ENCODE results near the gene GNLY. TPM values are rescaled to one million over a fixed set of nuclear protein-coding genes. Genes with fewer than 3 reads are reported as not detected.

GNLY gene
- polyA plus RNA-seq, 4 donors, result 0.18 to 0.74 (median 0.61) TPM

DNA sequence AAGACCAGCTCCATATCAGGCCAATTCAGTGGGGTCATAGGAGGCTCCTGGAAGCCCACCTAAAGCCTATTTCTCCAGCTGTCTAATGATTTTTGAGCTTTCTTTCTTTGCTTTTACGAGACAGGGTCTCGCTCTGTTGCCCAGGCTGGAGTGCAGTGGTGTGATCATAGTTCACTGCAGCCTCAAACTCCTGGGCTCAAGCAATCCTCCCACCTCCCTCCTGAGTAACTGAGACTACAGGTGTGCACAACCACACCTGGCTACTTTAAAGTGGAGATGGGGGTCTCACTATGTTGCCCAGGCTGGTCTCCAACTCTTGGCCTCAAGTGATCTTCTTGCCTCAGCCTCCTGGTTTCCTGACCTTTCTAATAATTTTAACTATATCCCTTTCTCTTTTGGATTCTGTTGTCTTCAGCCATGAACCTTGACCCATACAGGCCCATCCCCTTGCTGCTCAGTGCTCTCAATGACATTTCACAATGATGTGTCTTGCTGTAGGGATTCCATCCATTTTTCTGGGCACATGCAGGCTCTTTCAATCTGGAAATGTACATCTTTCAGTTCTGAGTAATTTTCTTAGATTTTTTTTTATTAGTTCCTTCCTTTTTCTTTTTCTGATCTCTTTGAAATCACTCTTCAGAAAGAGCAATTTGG is 29.7 kb downstream of the GNLY start:
- DNase-seq (ENCODE audit: low read depth in 4 of 4, low spot score in 2 of 4), result no peak

DNA sequence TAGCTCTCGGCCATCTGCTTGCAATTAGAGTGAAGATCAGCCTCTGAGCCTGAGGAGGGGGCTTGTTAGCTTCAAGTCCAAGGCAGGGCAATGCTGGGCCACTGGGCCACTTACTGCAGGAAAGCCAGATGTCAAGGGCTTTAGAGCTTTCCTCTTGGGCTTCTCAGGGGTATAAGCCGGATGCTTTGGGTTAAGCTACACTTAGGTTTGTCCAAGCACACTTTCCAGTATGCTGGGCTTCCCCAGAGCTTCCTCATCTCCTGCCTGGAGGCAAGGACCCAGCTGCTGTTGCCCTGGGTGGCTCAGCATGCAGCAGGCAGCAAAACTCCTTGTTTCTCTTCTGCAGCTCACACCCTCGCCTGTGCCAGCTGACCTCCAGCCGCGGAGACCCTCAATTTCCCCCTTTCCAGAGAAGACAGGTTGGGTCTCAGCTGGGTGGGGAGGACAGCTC is 30.6 kb downstream of the GNLY start:
- no peak for DNase-seq (ENCODE audit: low read depth in 4 of 4, low spot score in 2 of 4)

DNA sequence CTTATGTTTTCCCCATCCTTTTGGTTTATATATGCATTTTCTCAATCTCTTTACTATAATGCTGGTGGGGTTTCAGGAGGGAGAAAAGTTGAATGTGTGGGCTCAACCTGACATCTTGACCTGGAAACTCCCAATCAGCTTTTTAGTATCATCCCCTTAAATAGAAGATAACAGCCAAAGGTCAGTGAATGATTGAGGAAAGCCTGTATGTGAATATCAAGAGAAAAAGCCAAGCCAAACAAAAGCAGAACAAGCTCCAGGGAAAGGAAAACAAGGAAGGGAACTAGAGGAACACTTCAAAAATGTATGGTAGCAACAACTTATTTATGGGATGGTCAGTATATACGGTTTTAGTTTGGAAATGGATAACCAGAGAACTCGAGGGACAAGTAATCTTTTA is 31.3 kb downstream of the GNLY start:
- DNase-seq (ENCODE audit: low read depth in 4 of 4, low spot score in 2 of 4), result no peak

DNA sequence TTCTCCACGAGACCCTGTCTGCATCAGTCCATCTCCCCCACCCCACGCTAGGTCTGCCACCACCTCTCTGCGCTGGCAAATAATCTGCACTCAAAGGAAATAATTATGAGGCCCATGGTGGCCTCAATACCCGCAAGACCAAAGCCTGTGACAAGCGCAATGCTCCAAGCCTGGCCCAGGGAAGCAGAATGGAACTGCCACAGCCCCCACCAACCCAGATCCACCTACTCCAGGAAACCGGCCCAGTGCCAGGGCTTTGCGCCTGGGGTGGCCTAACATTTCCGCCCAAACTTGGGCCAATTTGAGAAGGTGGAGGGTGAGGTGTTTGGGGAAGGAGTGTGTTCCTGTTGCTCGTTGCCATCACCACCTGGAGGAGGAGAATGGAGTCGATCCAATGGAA is 33.6 kb downstream of the GNLY start:
- DNase-seq (ENCODE audit: low read depth in 4 of 4, low spot score in 2 of 4), result no peak

DNA sequence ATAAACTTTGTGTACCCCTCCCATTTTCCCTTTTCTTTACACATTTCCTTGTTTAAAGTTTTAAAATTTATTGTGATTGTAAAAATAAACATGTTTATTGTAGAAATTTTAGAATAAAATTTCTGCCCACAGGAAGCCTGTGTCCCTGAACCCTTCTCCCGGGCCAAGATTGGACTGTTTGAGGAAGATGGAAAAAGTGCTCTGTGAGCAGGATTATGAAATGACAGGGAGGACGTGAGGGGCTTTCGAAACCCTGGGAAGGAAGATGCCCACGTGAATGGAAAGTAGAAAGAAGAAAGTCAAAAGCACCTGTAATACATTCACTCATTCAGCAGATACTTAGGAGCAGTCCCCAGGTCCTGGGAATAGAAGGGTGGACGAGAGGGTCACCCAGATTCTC is 34.2 kb downstream of the GNLY start:
- DNase-seq (ENCODE audit: low read depth in 4 of 4, low spot score in 2 of 4), result no peak

DNA sequence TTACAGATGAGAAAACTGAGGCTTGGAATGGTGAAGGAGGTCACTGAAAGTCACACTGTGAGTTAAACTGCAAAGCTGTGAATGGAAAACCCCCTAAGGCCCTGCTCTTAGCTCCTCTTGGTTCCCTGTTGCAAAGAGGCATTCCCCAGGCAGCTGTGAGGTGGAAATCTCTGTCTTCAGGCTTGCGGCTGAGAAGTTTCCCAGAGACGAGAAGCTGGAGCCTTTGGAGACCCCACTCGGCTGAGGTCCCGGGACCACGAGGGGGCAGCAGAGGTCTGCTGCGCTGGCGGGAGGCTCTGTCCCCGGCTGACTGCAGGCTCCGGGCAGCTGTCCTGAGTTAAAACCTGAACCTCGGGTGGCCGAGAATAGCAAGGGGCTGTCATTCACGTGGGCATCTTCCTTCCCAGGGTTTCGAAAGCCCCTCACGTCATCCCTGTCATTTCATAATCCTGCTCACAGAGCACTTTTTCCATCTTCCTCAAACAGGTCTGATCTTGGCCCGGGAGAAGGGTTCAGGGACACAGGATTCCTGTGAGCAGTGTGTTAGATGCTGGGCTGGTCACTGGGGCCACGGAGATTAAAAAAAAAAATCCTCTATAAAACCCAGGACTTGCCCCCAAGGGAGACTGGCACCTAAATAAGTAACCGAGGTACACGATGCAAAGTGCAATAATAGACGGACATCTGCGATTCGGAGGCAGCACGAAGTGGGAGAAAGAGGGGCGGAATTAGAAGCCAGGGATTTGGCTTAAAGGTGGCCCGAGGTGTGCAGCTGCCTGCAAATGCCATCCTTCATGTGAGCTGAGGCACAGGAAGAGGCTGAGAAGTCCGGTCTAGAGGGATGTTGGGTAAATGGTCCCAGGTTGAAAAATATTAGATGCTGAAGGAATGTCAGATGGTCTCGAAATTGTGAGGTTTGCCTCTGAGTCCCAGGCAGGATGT is 35.0 kb downstream of the GNLY start:
- peak in 2 of 4 donors; percentile 67 to 77 for DNase-seq (ENCODE audit: low read depth in 4 of 4, low spot score in 2 of 4)

DNA sequence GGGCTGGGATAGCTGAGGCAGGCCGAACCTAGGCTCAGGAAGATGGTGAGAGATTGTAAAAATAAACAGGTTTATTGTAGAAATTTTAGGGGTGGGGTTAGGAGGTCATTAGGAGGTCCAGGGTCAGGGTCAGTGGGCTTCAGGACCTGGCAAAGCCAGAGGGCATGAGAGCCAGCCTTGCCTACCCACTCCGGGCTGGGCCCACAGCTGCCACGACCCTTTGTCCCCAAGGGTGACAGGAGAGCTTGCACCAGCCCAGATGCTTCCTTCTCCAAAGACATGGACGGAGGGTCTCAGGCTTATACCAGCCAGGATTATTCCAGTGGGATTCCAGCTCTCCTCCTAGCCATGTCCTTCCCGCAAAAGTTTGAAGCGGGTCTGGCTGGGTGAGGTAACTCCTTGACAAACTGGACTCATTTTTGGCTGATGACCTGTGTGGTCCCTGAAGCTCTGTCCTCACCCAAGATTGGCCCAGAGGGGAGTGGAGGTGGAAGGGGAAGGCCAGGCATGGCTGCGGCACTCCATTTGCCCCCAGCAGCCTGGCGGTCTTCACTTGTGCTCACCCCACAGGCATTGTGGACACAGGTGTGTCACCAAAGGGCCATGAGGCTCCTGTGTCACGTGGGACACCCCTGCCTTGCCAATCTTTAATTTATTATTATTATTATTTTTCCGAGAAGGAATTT is 35.8 kb downstream of the GNLY start:
- DNase-seq (ENCODE audit: low read depth in 4 of 4, low spot score in 2 of 4), result no peak

DNA sequence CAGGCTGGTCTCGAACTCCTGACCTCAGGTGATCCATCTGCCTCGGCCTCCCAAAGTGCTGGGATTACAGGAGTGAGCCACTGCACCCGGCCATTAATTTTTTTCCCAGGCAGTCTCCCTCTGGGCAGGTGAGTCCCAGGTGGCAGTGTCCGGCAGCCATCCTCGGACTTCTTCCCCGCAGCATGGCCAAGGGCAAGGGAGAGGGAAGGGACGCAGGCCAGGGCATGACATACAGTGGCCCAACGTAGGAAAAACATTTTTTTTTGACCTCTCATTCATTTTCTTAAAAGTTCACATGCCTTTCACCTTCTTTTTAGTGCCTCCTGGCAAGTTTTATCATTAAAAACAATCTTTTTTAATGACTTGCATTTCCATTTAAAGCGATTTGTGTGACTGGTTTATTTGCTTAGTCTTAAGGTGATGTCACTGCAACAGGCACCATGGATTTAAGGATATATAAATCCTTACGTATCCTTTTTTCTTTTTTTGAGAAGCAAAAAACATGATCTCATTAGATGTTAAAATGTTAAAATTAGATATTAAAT is 36.6 kb downstream of the GNLY start:
- DNase-seq (ENCODE audit: low read depth in 4 of 4, low spot score in 2 of 4), result no peak

DNA sequence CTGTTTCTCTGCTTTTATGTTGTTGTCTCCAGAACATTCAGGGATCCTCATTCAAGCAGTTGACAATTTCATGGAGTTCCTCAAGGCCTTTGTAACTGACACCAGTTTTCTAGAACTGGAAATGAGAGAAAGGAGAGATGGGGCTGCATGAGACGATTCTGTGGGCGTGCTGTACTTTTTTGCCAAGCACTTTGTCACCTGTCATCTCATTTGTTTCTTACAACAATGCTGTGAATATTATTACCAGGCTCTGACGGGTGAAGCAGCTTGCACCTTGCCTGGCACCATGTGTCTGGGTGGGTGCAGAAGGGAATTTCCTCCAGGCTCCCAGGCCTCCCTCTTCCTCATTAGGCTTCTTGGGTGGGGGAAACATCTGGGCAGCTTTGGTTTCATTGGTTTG is 37.4 kb downstream of the GNLY start:
- no peak for DNase-seq (ENCODE audit: low read depth in 4 of 4, low spot score in 2 of 4)

DNA sequence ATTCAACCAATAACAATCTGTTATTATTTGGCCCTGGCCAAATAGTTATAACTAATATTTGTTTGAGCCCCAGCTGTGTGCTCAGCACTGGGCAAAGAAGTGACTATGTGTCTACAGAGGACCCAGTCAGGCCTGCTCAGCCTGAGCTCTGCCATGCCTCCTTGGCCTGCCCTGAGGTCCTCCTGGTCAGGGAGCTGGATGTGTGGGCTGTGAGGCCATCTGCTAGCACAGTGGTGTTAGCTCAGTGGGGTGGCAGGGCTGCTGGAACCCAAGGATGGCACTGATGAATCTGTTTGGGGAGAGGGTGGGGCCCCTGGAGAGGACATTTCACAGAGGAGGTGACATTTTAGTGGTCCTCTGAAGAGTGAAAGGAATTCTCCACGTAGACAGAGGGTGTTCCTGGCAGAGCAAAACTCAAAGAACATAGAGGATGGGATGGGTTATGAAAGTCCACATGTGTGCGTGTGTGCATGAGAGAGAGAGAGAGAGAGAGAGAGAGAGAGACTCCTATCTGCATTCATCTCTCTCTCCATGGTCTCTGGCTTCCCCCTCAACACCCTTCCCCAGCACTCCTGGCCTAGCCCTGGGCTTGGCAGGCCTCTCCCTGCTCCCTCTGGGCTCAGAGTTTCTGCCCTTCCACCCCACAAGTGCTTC is 38.4 kb downstream of the GNLY start:
- no peak for DNase-seq (ENCODE audit: low read depth in 4 of 4, low spot score in 2 of 4)

DNA sequence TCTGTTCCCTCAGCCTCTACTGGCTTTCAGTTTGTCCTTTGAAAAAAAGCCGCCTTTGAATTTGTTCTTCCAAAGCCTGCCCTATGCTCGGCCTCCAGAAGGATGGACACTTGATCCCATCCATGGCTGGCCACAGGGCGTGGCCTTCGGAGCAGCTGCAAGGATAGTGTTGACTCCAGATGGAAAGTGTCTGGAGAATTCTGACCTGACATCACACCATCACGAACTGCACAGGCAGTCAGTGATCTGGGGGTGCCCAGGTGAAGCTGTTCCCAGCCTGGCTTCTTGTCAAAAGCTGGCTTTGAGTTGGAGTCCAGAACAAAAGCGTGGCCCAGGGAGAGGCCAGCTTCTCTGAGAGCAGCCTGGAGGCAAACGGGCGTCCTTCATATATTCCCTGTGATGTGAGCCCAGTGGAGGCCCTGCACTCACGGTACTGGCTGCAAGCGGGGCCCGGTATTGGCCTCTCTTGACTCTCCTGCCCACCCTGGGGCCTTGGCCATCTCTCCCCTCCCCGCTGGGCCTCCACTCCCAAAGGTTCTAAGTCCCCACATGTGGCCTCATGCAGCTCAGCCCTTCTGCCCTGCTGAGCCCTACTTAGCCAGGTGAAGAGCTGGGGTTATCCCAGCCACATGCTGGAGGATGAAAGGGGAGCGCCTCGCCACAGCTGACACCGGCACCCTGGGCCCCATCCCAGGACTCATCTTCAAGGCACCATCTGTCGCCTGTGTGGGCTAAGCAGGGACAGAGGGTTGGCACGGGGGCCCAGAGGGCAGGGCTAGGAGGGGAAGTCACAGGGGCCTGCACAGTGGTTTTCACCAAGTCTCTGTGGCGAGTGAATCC is 39.2 kb downstream of the GNLY start:
- no peak for DNase-seq (ENCODE audit: low read depth in 4 of 4, low spot score in 2 of 4)

DNA sequence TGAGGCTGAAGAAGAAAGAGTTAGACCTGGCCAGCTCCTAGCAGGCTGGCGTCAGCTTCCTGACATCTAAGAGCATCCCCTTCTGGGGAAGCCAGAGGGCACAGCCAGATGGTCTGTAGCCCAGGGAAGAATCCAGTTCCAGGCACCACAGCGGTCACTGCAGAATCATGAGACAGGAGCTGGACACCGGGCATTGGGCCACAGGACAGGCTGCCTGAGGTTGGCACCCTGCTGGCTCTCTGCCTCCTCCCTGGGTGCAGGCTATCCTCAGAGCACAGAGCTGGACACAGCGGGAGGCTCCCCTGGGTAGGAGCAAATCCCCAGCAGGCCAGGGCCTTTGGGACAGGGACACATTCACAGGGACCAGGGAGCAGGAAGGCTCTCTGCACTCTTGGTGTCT is 39.9 kb downstream of the GNLY start:
- DNase-seq (ENCODE audit: low read depth in 4 of 4, low spot score in 2 of 4), result no peak

DNA sequence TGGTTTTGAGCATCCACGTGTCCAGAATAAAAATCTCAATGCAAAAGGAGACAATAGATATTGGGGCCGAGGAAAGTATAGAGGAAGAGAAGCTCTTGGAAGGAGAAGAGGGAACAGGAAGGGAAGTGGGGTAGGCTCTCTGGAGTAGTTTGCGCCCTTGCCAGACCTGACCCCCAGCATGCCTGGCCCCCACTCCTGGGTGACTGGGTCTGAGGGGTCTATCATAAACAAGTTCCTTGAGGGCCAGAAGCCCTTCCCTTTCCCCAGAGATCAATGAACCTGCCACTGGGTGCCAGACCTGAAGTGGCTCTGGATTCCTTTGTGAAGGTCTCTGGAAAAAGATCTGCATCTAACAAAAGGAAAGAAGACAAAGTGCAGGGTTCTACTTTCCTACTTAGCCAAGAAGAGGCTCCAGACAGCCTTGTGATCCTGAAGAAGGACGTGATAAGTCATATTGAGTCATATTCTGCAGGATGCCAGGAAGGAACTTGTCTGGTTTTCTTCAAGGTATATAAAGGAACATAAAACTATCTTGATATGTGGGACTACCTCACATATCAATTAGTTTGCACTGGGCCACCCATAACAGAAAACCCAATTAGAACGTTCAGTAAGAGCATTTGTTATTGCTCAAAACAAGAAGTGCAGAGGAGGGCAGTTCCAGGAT is 40.9 kb downstream of the GNLY start:
- no peak for DNase-seq (ENCODE audit: low read depth in 4 of 4, low spot score in 2 of 4)

DNA sequence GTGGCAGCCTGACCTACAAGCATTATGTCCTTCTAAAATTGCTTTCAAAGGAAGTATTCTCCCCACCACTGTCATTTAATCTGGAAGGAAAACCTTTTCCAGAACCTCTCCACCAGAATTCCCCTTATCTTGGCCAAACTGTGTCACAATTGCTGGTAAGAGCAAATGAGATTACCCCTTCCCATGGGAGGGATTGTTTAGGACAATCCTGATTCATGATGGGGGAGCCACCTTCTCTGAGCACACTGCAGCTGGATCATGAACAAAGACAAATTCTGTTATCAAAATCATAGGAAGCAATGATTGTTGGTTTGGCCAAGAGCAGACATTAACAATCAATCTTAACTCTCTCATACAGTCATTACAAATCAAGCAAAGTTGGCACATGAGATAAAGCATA is 41.5 kb downstream of the GNLY start:
- DNase-seq (ENCODE audit: low read depth in 4 of 4, low spot score in 2 of 4), result no peak

DNA sequence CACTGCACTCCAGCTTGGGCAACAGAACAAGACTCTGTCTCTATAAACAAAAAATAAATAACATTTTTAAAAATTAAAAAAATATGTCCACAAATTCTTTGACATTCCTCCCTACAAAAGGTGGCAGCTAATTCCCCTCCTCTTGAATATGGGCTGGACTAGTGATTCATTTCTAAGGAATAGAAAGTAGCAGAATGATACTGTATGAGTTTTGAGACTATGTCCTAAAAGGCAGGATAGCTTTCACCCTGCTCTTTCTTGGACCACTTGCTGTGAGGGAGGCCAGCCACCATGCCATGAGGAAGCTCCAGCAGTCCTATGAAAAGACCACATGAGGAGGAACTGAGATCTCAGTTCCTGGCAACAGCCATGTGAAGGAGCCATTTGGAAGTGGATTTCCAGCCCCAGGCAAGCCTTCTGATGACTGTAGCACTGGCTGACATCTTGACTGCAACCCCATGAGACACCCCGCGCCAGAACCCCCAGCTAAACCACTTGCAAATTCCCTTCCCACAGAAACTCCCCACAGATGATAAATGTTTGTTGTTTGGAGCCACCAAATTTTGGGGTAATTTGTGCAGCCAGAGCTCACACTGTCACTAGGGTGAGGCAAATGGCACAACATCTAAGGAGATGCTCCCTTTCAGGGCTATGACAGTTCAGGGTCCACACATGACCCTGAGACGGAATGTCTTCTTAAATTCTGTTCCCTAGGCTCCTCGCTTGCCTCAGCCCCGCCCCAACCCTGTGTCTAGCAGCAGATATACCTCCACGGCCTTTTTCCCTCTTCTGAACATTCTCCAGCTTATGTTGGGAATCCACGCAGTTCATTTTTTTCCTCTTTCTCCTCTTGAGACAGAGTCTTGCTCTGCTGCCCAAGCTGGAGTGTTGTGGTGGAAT is 42.5 kb downstream of the GNLY start:
- no peak for DNase-seq (ENCODE audit: low read depth in 4 of 4, low spot score in 2 of 4)

DNA sequence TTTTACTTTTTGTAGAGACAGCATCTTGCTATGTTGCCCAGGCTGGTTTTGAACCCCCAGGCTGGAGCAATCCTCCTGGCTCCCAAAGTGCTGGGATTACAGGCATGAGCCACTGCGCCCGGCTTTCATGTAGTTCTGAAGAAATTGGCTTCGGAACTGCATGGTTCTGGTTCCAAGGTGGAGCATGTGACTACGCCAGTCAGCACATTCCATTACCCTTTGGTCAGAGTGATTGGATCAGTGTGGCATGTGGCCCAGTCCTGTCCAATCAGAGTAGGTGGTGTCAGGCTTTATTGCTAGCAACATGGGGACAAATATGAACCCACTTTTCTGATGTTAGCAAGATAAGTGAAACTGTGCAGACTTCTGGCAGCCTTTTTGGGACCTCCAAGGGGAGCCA is 43.3 kb downstream of the GNLY start:
- DNase-seq (ENCODE audit: low read depth in 4 of 4, low spot score in 2 of 4), result no peak

DNA sequence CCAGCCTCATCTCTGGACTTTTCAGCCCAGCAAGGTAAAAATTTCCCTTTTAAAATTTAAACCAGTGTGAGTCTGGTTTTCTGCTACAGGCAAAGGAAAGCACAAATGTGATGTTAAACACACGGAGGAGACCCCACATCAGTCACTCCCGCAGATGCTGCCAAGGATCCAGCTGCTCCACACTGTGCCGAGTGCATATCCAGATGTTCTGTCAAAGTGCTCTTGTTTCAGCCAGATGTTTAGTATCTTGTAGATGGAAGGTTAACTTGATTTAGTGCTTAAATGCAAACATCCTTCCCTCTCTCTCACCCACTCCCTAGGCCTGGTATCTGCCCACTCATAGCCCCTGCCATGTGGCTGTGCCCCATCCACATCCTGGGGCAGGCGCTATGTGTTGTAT is 43.8 kb downstream of the GNLY start:
- no peak for DNase-seq (ENCODE audit: low read depth in 4 of 4, low spot score in 2 of 4)

DNA sequence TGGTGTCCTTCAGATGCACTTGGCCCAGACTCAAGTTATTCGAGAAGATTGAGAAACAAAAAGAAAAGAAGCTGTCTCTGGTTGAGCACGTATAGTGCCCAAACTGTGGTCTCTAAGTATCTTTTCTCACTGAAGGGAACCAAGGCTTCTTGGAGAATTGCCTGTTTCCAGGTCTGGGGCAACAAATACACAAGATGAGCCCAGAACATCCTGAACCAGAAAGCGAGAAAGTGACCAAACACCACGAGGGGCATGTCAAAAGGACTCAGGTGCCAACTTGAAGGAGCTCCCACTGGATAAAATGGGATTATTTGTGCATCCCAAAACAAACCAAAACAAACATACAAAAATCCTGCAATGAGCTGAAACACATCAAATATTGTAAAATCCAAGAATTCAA is 46.0 kb downstream of the GNLY start:
- DNase-seq (ENCODE audit: low read depth in 4 of 4, low spot score in 2 of 4), result no peak
